HG02571 (cell line): ENCODE results near the gene AP2S1.
"Not testable (repeated sequence)": the region's sequence is repeated elsewhere in the genome, so short reads cannot be mapped to it uniquely, and the experiment has no call there.

ENCODE experiments used
- ATAC-seq: cut with Tn5 transposase; IDR thresholded peaks from one replicate; pipeline ENCODE4 v1.9.1; 2021; ENCODE audit warnings: mild to moderate bottlenecking, moderate library complexity; ENCODE audit not compliant: unreplicated experiment

The AP2S1 gene

DNA sequence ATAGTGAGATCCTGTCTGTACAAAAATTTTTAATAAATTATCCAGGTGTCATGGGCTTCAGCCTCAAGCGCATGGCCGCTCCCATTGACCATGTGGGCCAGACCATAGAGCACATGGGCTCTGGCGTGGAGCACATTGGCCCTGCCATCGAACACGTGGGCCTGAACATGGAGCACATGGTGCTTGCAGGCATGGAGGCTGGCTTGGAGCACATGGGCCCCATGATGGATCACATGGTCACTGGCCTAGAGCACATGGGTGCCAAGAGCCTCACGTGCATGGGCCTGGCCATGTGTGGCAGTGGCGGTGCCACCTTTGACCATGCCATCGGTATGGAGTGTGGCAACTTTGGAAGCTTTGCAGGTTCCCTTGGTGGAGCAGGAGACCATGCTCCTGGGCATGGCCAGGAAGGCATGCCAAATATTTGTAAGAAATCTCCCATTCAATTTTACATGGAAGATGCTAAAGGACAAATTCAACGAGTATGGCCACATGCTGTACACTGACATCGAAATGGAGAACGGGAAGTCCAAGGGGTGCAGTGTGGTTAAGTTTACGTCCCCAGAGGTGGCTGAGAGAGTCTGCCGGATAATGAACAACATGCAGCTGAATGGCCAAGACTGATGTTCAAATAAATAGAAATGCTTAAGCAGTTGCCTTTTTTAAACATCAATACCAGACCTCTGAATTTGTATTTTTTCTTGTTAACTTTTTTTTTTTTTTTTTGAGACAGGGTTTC, 40.9 kb downstream of the AP2S1 start:
- no peak for ATAC-seq

DNA sequence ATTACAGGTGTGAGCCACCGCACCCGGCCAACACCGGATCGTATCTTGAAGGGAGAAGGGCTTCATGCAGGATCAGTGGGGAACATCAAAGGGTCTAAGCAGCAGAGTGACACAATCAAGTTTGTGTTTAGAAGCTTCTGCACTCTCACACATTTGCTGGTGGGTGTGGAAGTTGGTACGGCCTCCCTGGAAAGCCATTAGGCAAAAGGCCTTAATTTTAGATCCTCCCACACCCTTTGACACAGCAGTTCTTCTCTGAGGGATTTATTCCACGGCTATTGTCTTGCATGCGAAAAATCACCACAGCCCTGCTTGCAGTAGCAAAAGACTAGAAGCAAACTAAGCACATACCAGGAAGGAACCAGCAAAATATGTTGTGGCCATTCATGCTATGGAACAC, 44.0 kb downstream of the AP2S1 start:
- ATAC-seq, result no peak

DNA sequence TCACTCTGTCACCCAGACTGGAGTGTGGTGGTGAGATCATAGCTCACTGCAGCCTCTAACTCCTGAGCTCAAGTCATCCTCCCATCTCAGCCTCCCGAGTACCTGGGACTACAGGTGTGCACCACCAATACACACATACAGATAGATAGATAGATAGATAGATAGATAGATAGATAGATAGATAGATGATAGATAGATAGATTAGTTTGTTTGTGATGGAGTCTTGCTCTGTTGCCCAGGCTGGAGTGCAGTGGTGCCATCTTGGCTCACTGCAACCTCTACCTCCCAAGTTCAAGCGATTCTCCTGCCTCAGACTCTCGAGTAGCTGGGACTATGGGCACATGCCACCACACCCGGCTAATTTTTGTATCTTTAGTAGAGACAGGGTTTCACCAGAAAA, 46.2 kb downstream of the AP2S1 start:
- ATAC-seq, result not testable (repeated sequence)

DNA sequence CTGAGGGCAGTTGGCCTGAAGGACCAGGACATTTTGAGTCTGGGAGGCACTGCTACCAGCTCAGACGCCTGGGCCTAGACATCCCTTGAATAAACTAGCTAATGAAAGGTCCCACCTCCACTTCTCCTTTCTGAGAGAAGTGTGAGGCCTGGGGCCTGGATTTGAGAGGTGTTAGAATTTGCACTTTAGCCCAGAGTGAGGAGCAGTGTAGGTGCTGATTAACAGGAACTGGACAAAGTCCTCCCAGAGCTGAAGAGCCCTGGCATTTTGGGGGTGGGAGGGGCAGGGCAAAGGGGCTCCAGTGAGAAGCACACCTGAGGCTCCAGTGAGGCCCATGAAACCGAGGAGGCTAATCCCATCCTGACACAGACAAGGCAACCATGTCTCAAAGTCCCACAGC, 47.1 kb downstream of the AP2S1 start:
- no peak for ATAC-seq

DNA sequence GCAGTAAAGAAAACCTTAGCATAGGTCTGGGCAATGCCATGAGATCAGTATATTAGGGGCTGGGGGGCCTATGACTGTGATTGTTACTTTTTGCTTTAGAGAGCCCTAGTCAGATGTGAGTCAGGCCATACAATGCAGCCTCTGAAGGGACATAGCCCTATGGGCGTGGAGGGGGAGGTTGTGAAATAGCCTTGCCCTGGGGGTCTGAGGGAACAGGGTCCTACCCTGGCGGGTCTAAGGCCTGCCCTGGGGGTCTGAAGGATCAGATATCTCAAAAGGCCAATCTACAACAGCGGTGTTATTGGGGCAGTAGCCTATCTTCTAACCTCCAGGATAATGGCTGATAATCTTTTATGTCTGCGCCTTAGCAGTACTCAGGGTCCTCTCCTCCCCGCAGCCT, 48.5 kb downstream of the AP2S1 start:
- no peak for ATAC-seq

DNA sequence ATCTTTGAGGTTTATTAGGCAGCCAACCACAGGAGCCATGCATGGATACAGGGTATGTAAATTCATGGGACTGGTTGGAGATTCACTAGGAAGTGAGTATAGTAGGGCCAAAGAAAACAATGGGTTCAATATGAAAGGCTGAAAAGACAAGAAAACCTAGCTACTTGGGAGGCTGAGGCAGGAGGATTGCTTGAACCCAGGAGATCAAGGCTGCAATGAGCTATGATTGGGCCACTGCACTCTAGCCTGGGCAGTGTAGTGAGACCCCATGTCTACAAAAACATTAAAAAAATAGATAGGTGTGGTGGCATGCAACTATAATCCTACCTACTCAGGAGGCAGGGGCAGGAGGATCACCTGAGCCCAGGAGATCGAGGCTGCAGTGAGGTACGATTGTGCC, 51.9 kb downstream of the AP2S1 start:
- ATAC-seq, result no peak

DNA sequence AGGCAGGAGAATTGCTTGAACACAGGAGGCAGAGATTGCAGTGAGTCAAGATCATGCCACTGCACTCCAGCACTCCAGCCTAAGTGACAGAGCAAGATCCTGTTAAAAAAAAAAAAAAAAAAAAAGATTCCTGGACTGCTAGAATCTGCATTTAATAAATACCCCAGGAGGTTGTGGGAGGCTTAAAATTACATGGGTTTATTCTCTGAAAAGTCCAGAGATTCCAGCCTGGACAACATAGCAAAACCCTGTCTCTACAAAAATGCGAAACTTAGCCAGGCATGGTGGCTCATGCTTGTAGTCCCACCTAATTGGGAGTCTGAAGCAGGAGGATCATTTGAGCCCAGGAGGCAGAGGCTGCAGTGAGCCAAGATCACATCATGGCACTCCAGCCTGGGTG, 52.8 kb downstream of the AP2S1 start:
- no peak for ATAC-seq

DNA sequence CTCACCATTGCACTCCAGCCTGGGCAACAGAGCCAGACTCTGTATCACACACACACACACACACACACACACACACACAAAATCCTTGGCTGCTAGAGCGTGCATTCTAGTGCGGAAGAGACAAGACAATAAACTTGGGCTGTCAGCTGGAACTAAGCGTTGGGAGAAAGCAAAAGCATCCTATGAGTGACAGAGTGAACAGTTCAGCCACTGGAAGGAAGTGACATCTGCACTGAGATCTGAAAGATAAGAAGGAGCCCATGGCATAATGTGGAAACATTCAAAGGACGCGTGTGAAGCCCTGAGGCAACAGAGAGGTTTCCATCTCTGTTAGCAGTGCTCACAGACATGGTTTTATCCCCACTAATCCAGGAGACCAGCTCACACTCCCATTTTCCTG, 58.7 kb downstream of the AP2S1 start:
- ATAC-seq, result no peak

DNA sequence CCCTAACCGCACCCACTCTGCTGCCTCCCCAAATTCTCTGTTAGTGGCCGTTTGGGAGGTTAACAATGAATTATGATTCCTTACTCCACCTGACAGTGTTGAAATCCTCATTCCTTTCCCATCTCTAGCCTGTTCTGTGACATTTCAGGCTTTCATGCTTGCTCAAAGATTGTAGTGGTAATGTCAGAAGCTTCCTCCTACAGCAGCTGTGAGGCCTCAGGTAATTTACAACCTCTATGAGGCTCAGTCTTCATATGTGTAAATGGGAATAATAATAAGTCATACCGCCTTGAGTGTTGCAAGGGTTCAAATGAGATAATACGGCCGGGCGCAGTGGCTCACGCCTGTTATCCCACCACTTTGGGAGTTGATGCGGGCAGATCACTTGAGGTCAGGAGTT, 61.3 kb downstream of the AP2S1 start:
- ATAC-seq, result no peak

DNA sequence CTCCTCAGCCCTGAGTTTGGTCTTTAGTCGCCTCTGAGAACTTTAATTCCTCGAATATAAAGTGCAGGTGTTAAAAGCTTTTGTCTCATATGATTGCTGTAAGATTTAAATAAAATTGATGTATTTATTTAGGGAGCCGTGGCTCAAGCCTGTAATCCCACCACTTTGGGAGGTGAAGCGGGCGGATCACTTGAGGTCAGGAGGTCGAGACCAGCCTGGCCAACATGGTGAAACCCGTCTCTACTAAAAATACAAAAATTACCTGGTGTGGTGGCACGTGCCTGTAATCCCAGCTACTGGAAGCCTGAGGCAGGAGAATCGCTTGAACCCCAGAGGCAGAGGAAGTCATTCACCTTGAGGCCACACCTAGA, 61.7 kb downstream of the AP2S1 start:
- ATAC-seq, result no peak

DNA sequence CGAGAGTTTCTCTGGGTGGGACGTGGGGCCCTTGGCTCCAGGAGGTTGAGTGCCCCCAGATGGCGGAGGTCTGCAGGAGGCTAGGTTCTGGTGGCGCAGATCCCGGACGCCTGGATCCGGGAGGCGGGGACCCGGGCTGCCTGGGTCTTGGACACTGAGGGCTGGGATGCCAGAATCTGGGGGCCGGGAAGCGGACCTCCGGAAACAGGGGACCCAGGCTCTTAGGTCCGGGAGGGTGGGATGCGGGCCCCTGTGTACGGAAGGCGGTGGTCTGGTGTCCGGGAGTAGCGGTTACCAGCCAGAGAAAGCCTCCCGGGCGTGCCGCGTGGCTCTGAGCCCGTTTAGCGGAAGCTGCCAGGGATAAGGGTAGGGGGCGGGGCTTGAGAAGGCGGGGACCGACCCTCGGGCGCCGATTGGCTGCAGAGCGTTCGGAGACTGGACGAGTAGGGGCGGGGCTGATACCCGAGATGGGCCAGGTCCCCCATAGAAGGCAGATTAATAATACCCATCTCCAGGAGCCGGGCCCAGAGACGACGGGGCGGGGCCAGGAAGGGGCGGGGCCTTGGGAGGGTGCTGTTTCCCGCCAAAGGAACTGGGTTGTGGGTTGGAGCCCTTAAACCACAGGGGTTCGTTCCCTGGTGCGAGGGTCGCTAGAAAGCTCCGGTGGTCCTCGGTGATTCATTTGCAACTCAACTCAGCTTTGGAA, 62.2 kb downstream of the AP2S1 start, which contains the start of gene SLC1A5:
Gene SLC1A5 (minus strand): TSS at position 333 of the 706 bp plus-strand sequence. CDS start 629 bp downstream, outside the sequence.
- ATAC-seq, result peak; percentile 61
